Mammary epithelial cell (primary cell): ENCODE data around the gene PIN1.

Source experiments
- CTCF ChIP-seq, 2 donors: IDR thresholded peaks in 1 of 2; conservative IDR thresholded peaks in 1 of 2; 2 replicates each; pipeline ENCODE4 v1.5.1; 2011 to 2012; ENCODE audit warnings: inconsistent platforms in 2 of 2, low read length in 2 of 2, mild to moderate bottlenecking in 2 of 2, control low read depth in 1 of 2, low read depth in 1 of 2; ENCODE audit not compliant: insufficient read depth in 1 of 2; ENCODE audit errors: extremely low read depth in 1 of 2
- EZH2 ChIP-seq: IDR thresholded peaks from 2 replicates; pipeline ENCODE4 v1.6.1; 2012; ENCODE audit warnings: low read length, inconsistent platforms, borderline replicate concordance

GRCh38 chr19:9885077-9885552 lies 50.0 kb downstream of the PIN1 start:
- TF ChIP-seq CTCF (conservative IDR thresholded peaks at IDR 0.05 in 1 of 2, IDR thresholded peaks at IDR 0.05 in 1 of 2; ENCODE audit: extremely low read depth in 1 of 2, insufficient read depth in 1 of 2, low read depth in 1 of 2, low read length in 2 of 2) (peak in 1 of 2 donors; percentile 22), EZH2 (no peak)
